Dendritic cell treated with granulocyte-macrophage colony-stimulating factor and Interleukin-4, amounts not matched to agents 40 ng/mL and 50 ng/mL, for 4 days (primary cell): ENCODE data around the gene CTH.
A peak's percentile ranks its signal among the peaks of the same experiment; 100 is the strongest.
"Not testable (repeated sequence)": the region's sequence is repeated elsewhere in the genome, so short reads cannot be mapped to it uniquely, and the experiment has no call there.

ENCODE experiments used
- H3K27ac Mint-ChIP-seq: one replicate; pipeline ENCODE4 v1.8.0; 2022; ENCODE audit warnings: mild to moderate bottlenecking, mixed read lengths
- H3K27me3 Mint-ChIP-seq: one replicate; pipeline ENCODE4 v1.8.0; 2022; ENCODE audit warnings: mild to moderate bottlenecking, mixed read lengths
- H3K36me3 Mint-ChIP-seq: one replicate; pipeline ENCODE4 v1.8.0; 2022; ENCODE audit warnings: low read depth, mixed read lengths
- H3K4me1 Mint-ChIP-seq: one replicate; pipeline ENCODE4 v1.8.0; 2022; ENCODE audit warnings: low read depth, mixed read lengths
- H3K4me3 Mint-ChIP-seq: one replicate; pipeline ENCODE4 v1.8.0; 2022; ENCODE audit warnings: mild to moderate bottlenecking, moderate library complexity, mixed read lengths
- H3K9me3 Mint-ChIP-seq: one replicate; pipeline ENCODE4 v1.8.0; 2022; ENCODE audit warnings: mixed read lengths
- intact Hi-C: fragments of 100-400 bp; cut with micrococcal nuclease; formaldehyde crosslinking; loops from one replicate; pipeline ENCODE4 v1.15.0; 2022

Gene CTH

GRCh38 chr1:70410604-70411359, at the start of gene CTH:
Gene CTH, plus strand, starts transcription at chr1:70411268. Its CDS starts 148 bp downstream, at chr1:70411416.
- Mint-ChIP-seq H3K27ac (peak within 1 kb of the TSS; percentile 73), H3K36me3 (peaks cover 10% of the 10 kb centered on the region), H3K27me3 (peaks cover 8% of the 10 kb centered on the region), H3K9me3 (no peaks in the 10 kb centered on the region), H3K4me1 (no peaks in the 10 kb centered on the region), H3K4me3 (peak within 1 kb of the TSS; percentile 93)
- intact Hi-C loops, result loop anchor here (2.0 to 5.0 kb wide), 2 partner anchors 56 to 188 kb away; partner anchors contain the start of genes ANKRD13C and SRSF11

GRCh38 chr1:70361727-70362398, 49.2 kb upstream of the CTH start:
- Mint-ChIP-seq H3K27ac (no peak overlapping the region), H3K9me3 (no peaks in the 10 kb centered on the region), H3K4me1 (no peaks in the 10 kb centered on the region), H3K4me3 (no peak overlapping the region), H3K36me3 (no peaks in the 10 kb centered on the region), H3K27me3 (no peaks in the 10 kb centered on the region)
- intact Hi-C loops, result no loop called here

- no peaks in the 10 kb centered on the region for H3K9me3 Mint-ChIP-seq
- no peaks in the 10 kb centered on the region for H3K4me1 Mint-ChIP-seq
- no peak overlapping the region for H3K27ac Mint-ChIP-seq
- H3K4me3 Mint-ChIP-seq, result no peak overlapping the region
- intact Hi-C loops, result no loop called here
- H3K27me3 Mint-ChIP-seq, result no peaks in the 10 kb centered on the region
- no peaks in the 10 kb centered on the region for H3K36me3 Mint-ChIP-seq
Observed at GRCh38 chr1:70364439-70364838, 46.6 kb upstream of the CTH start.

- H3K36me3 Mint-ChIP-seq, H3K4me1 Mint-ChIP-seq, intact Hi-C loops, H3K9me3 Mint-ChIP-seq, H3K4me3 Mint-ChIP-seq, H3K27ac Mint-ChIP-seq, H3K27me3 Mint-ChIP-seq: not testable (repeated sequence)
Observed at GRCh38 chr1:70366425-70366952, 44.6 kb upstream of the CTH start.

- intact Hi-C loops, H3K9me3 Mint-ChIP-seq, H3K27me3 Mint-ChIP-seq, H3K27ac Mint-ChIP-seq, H3K4me3 Mint-ChIP-seq, H3K4me1 Mint-ChIP-seq, H3K36me3 Mint-ChIP-seq: not testable (repeated sequence)
Observed at GRCh38 chr1:70366997-70367396, 44.1 kb upstream of the CTH start.

GRCh38 chr1:70367397-70367796, 43.7 kb upstream of the CTH start:
- intact Hi-C loops, H3K36me3 Mint-ChIP-seq, H3K4me1 Mint-ChIP-seq, H3K27ac Mint-ChIP-seq, H3K4me3 Mint-ChIP-seq, H3K9me3 Mint-ChIP-seq, H3K27me3 Mint-ChIP-seq: not testable (repeated sequence)

GRCh38 chr1:70371586-70371985, 39.5 kb upstream of the CTH start:
- H3K27me3 Mint-ChIP-seq, H3K36me3 Mint-ChIP-seq, H3K4me1 Mint-ChIP-seq, intact Hi-C loops, H3K27ac Mint-ChIP-seq, H3K4me3 Mint-ChIP-seq, H3K9me3 Mint-ChIP-seq: not testable (repeated sequence)

- peaks cover 11% of the 10 kb centered on the region for H3K4me1 Mint-ChIP-seq
- H3K36me3 Mint-ChIP-seq, result no peaks in the 10 kb centered on the region
- H3K27me3 Mint-ChIP-seq, result peaks cover 2% of the 10 kb centered on the region
- no peaks in the 10 kb centered on the region for H3K9me3 Mint-ChIP-seq
- H3K27ac Mint-ChIP-seq, result no peak overlapping the region
- H3K4me3 Mint-ChIP-seq, result no peak overlapping the region
- intact Hi-C loops, result no loop called here
Observed at GRCh38 chr1:70372426-70372825, 38.6 kb upstream of the CTH start.

GRCh38 chr1:70373580-70373979, 37.5 kb upstream of the CTH start:
- H3K4me3 Mint-ChIP-seq, H3K9me3 Mint-ChIP-seq, H3K27ac Mint-ChIP-seq, H3K36me3 Mint-ChIP-seq, H3K27me3 Mint-ChIP-seq, intact Hi-C loops: not testable (repeated sequence)
- H3K4me1 Mint-ChIP-seq, result peaks cover 11% of the 10 kb centered on the region

GRCh38 chr1:70376196-70376595, 34.9 kb upstream of the CTH start:
- peaks cover 2% of the 10 kb centered on the region for H3K27me3 Mint-ChIP-seq
- no peak overlapping the region for H3K27ac Mint-ChIP-seq
- no peaks in the 10 kb centered on the region for H3K9me3 Mint-ChIP-seq
- H3K4me1 Mint-ChIP-seq, result peaks cover 11% of the 10 kb centered on the region
- intact Hi-C loops, result no loop called here
- H3K36me3 Mint-ChIP-seq, result no peaks in the 10 kb centered on the region
- H3K4me3 Mint-ChIP-seq, result no peak overlapping the region

GRCh38 chr1:70382682-70383081, 28.4 kb upstream of the CTH start:
- no peak overlapping the region for H3K27ac Mint-ChIP-seq
- H3K27me3 Mint-ChIP-seq, result no peaks in the 10 kb centered on the region
- H3K4me3 Mint-ChIP-seq, result no peak overlapping the region
- no peaks in the 10 kb centered on the region for H3K9me3 Mint-ChIP-seq
- no peaks in the 10 kb centered on the region for H3K36me3 Mint-ChIP-seq
- peaks cover 7% of the 10 kb centered on the region for H3K4me1 Mint-ChIP-seq
- intact Hi-C loops, result no loop called here

- intact Hi-C loops, result no loop called here
- Mint-ChIP-seq H3K4me3 (no peak overlapping the region), H3K4me1 (peaks cover 7% of the 10 kb centered on the region), H3K36me3 (no peaks in the 10 kb centered on the region), H3K9me3 (no peaks in the 10 kb centered on the region), H3K27me3 (no peaks in the 10 kb centered on the region), H3K27ac (no peak overlapping the region)
Observed at GRCh38 chr1:70383483-70383882, 27.6 kb upstream of the CTH start.

GRCh38 chr1:70384542-70384941, 26.5 kb upstream of the CTH start:
- H3K36me3 Mint-ChIP-seq, result no peaks in the 10 kb centered on the region
- H3K9me3 Mint-ChIP-seq, result no peaks in the 10 kb centered on the region
- intact Hi-C loops, result no loop called here
- no peak overlapping the region for H3K27ac Mint-ChIP-seq
- H3K4me3 Mint-ChIP-seq, result no peak overlapping the region
- H3K4me1 Mint-ChIP-seq, result peaks cover 7% of the 10 kb centered on the region
- peaks cover 3% of the 10 kb centered on the region for H3K27me3 Mint-ChIP-seq

- H3K36me3 Mint-ChIP-seq, result no peaks in the 10 kb centered on the region
Observed at GRCh38 chr1:70385477-70385876, 25.6 kb upstream of the CTH start.

More at GRCh38 chr1:70385477-70385876, 25.6 kb upstream of the CTH start:
- intact Hi-C loops, result no loop called here
- peaks cover 7% of the 10 kb centered on the region for H3K4me1 Mint-ChIP-seq
- no peaks in the 10 kb centered on the region for H3K9me3 Mint-ChIP-seq
- no peak overlapping the region for H3K27ac Mint-ChIP-seq
- H3K4me3 Mint-ChIP-seq, result no peak overlapping the region
- peaks cover 3% of the 10 kb centered on the region for H3K27me3 Mint-ChIP-seq
